Tongue (tissue), 2 donors: ENCODE data around the gene FAM114A1. TPM values are rescaled to one million over a fixed set of nuclear protein-coding genes. Genes with fewer than 3 reads are reported as not detected.

Source experiments
- small RNA-seq: library from RNA; depleted of rRNA; stranded (forward); fragments of <200 nt; gene quantifications from one replicate; pipeline ENCODE3, GENCODE V24; 2014; ENCODE audit warnings: low replicate concordance
- total RNA-seq: library from RNA; depleted of rRNA; stranded (reverse); fragments of >200 nt; gene quantifications from one replicate; pipeline ENCODE4 v1.2.3, GENCODE V29; 2014

The FAM114A1 gene
- total RNA-seq, 1 donor from 2014 or later, result 129 TPM

Small RNAs within 50 kb of the gene (small RNA-seq; reads per million reads assigned to genes)
- 10.2 reads per million, percentile 93 among the genes with 10 or more reads in this experiment for gene MIR574

Other genes starting within 250 kb of the FAM114A1 start
- 34.4 TPM for gene KLF3, start 203.6 kb upstream of the FAM114A1 start, total RNA-seq
- gene TLR10, start 84.8 kb upstream of the FAM114A1 start, total RNA-seq, result 0.41 TPM
- 7.7 TPM for gene TLR1, start 63.0 kb upstream of the FAM114A1 start, total RNA-seq
- 1.9 TPM for gene TLR6, start 11.0 kb upstream of the FAM114A1 start, total RNA-seq
- gene TMEM156, start 164.6 kb downstream of the FAM114A1 start, total RNA-seq, result 1.6 TPM
- gene KLHL5, start 194.4 kb downstream of the FAM114A1 start, total RNA-seq, result 29.5 TPM